GM12864 (cell line): ENCODE data around the gene ZDHHC14.
A peak's percentile ranks its signal among the peaks of the same experiment; 100 is the strongest.

Experiments
- DNase-seq: peaks from one replicate; pipeline ENCODE4 v3.0.0-alpha.2; 2011; ENCODE audit warnings: low read depth
- H3K4me3 ChIP-seq: 2 replicates; pipeline ENCODE4 v1.5.1; 2011; ENCODE audit warnings: mild to moderate bottlenecking, low read depth, low read length, control low read depth
- CTCF ChIP-seq: IDR thresholded peaks from 2 replicates; pipeline ENCODE4 v1.5.1; 2011; ENCODE audit warnings: low read depth, mild to moderate bottlenecking, moderate library complexity, low read length, control low read depth, inconsistent platforms; ENCODE audit errors: missing control alignments

The ZDHHC14 gene

DNA sequence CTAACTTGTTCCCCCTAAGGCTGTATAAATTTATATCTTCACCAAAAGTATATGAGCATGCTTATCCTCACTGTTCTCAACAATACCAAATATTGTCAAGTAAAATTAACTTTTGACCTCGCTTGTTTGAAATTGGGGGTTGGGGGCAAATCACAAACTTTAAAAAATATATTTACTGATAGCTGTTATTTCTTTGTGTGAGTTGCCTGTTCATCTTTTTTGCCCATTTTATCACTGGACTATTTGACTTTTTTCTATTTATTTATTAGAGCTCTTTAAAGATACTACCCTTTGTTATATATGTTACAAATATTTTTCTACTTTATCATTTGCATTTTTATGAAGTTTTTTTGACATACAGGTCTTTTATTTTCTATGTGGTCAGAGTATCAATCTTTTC is 187.7 kb downstream of the ZDHHC14 start:
- TF ChIP-seq CTCF = no peak
- no peak for DNase-seq
- no peak overlapping the region for H3K4me3 ChIP-seq

DNA sequence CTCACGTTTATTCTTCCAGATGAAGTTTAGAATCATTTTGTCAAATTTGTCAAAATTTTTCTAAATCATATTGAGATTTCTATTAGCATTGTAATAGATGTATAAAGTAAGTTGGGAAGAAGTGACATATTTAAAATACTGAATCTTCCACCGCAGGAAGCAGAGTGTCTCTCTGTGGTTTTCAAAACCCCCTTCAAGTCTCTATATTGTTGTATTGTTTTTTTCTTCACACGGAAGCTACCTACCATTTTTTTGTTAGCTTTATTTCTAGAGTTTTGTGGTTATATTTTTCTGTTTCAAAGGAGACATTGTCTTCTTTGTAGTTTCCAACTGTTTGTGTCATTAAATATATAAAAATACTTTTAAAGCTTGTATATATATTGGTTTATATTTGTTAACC is 188.6 kb downstream of the ZDHHC14 start:
- H3K4me3 ChIP-seq = no peak overlapping the region
- TF ChIP-seq CTCF = no peak
- no peak for DNase-seq

- no peak for DNase-seq
Measured at GRCh38 chr6:157570104-157570503, 189.1 kb downstream of the ZDHHC14 start.

DNA sequence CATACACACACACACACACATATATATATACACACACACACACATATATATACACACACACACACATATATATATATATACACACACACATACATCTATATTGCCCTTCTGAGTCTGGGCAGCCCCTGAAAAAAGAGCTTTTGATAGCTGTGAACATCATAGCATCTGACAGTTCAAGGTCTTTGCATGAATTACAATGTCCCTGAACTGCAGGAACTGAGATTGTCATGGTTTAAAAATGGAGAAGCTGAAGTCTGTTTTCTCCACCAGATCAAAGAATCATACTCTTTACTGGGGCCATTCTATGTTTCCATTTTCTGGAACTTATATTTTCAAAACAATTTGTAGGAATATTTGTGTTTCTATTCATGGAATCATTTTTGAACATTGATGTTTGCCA is 189.8 kb downstream of the ZDHHC14 start:
- DNase-seq = no peak
- TF ChIP-seq CTCF = no peak
- no peak overlapping the region for H3K4me3 ChIP-seq

More at GRCh38 chr6:157570104-157570503, 189.1 kb downstream of the ZDHHC14 start:
- H3K4me3 ChIP-seq = no peak overlapping the region
- TF ChIP-seq CTCF = no peak

DNA sequence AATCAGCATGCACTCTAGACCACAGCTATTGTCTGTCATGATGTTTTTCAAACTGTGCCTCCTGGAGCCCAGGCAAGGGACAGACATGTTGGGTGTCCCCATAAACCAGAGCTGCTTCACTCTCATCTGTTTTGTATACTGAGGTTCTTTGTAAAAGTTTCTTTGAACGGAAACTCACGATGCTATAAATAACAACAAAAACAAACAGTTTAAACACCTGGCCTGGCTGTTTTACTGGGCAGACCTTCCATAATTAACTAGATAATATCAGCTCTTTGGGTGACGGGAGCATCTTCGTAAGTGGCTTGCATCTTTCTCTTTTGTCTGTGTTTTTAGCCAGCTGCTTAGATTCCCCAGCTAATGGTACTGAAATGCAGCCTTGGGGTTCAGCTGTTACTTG is 190.3 kb downstream of the ZDHHC14 start:
- no peak for TF ChIP-seq CTCF
- H3K4me3 ChIP-seq = no peak overlapping the region
- peak; percentile 72 for DNase-seq

- DNase-seq = no peak
- H3K4me3 ChIP-seq = no peak overlapping the region
- no peak for TF ChIP-seq CTCF
Measured at GRCh38 chr6:157571950-157572349, 191.0 kb downstream of the ZDHHC14 start.

- no peak for DNase-seq
- TF ChIP-seq CTCF = no peak
Measured at GRCh38 chr6:157574851-157575424, 193.9 kb downstream of the ZDHHC14 start.

More at GRCh38 chr6:157574851-157575424, 193.9 kb downstream of the ZDHHC14 start:
- H3K4me3 ChIP-seq = no peak overlapping the region
